Measurements from ENCODE around the gene GNB3. TPM values are rescaled to one million over a fixed set of nuclear protein-coding genes. Genes with fewer than 3 reads are reported as not detected.

GNB3 gene
- polyA plus RNA-seq, 1 of the 3 experiments (the other 2 are of a cell fraction) = 12.9 TPM

- no peak for TF ChIP-seq REST (IDR thresholded peaks at IDR 0.05; ENCODE audit: low read depth, low read length)
- no peak for TF ChIP-seq FOXJ3 (CRISPR knock-in tag; IDR thresholded peaks at IDR 0.05)
- no peak for TF ChIP-seq PBX3 (IDR thresholded peaks at IDR 0.05)
- TF ChIP-seq GATA2 (CRISPR knock-in tag; IDR thresholded peaks at IDR 0.05) = no peak
- TF ChIP-seq MXI1 (IDR thresholded peaks at IDR 0.05; ENCODE audit: low read depth, low read length) = no peak
- TF ChIP-seq TCF12 (IDR thresholded peaks at IDR 0.05) = no peak
- TF ChIP-seq CHD2 (IDR thresholded peaks at IDR 0.05; ENCODE audit: low read length, partially characterized antibody) = no peak
- no peak for TF ChIP-seq SMC3 (IDR thresholded peaks at IDR 0.05; ENCODE audit: low read depth, low read length)
These were observed 15.8 kb upstream of the GNB3 start (continued) for GRCh38 chr12:6824901-6825381.

- Histone ChIP-seq H3K9me3 (no peaks in the 10 kb centered on the region), H4K20me1 (ENCODE audit: insufficient read depth) (no peaks in the 10 kb centered on the region), H3K27me3 (ENCODE audit: insufficient read depth) (no peaks in the 10 kb centered on the region), H3F3A (replicated peaks; ENCODE audit: insufficient read depth) (peaks cover 8% of the 10 kb centered on the region), H3K4me2 (peak overlapping the region; percentile 58; the same call in 1 of the 2 replicates), H3K9ac (no peak overlapping the region), H3K79me2 (ENCODE audit: insufficient read depth) (peaks cover 25% of the 10 kb centered on the region), H3K27ac (ENCODE audit: low read depth in 2 of 2, low read length in 1 of 2) (peak overlapping the region in 1 of 2 experiments; percentile 35; a peak in 1 of 4 replicates), H3K36me3 (replicated peaks in 1 of 2; ENCODE audit: control insufficient read depth in 1 of 2, insufficient read depth in 2 of 2, low read length in 1 of 2) (peaks cover under 1 to 4% of the 10 kb centered on the region in 2 experiments), H3K4me1 (ENCODE audit: control insufficient read depth in 1 of 2, insufficient read depth in 2 of 2, low read depth in 1 of 2, low read length in 1 of 2) (peaks cover 23 to 60% of the 10 kb centered on the region in 2 experiments; a peak in 3 of 4 replicates), H3K9me2 (no peaks in the 10 kb centered on the region), H3K4me3 (ENCODE audit: low read depth in 2 of 2, low read length in 1 of 2) (peak overlapping the region in 1 of 2 experiments; percentile 50; a peak in 2 of 4 replicates), H2AFZ (ENCODE audit: low read depth) (no peak overlapping the region)
- POLR2A ChIA-PET = interaction anchor here (1.5 to 7.0 kb wide), 2 partner anchors 26 to 72 kb away, joined by 4 to 46 read pairs; partner anchors contain the start of genes CDCA3, MLF2 and USP5
- CTCF ChIA-PET = interaction anchor here (0.9 to 14.1 kb wide), 33 partner anchors 9 to 222 kb away, joined by 3 to 246 read pairs (median 8); partner anchors contain the start of genes CD4, CDCA3, GNB3 and LAG3
- DNase-seq = peak; percentile 92
- 15% methylated on average over 9 of the region's 19 CpGs for WGBS (ENCODE audit: low lambda C conversion rate)
- TF ChIP-seq NFIC (IDR thresholded peaks at IDR 0.05; ENCODE audit: borderline replicate concordance) (no peak), YY1 (IDR thresholded peaks at IDR 0.05; ENCODE audit: low read depth) (no peak), TEAD4 (IDR thresholded peaks at IDR 0.05; ENCODE audit: borderline replicate concordance, insufficient read depth) (no peak), TCF12 (IDR thresholded peaks at IDR 0.05) (no peak; the same call in 1 of the 2 replicates), FOXM1 (IDR thresholded peaks at IDR 0.05; ENCODE audit: low read depth) (no peak), IRF3 (IDR thresholded peaks at IDR 0.05; ENCODE audit: low read depth, low read length) (no peak), CHD2 (IDR thresholded peaks at IDR 0.05; ENCODE audit: low read length, partially characterized antibody) (peak; percentile 7), TAF1 (IDR thresholded peaks at IDR 0.05; ENCODE audit: borderline replicate concordance, low read depth, low read length) (0 out of 2 replicates have a peak, but pooled peaks have one; percentile 16), NRF1 (IDR thresholded peaks at IDR 0.05; ENCODE audit: low read depth, low read length) (no peak), RAD21 (IDR thresholded peaks at IDR 0.05; ENCODE audit: low read length) (peak; percentile 94), EP300 (IDR thresholded peaks at IDR 0.05; ENCODE audit: borderline replicate concordance in 1 of 2, low read depth in 1 of 2, low read length in 1 of 2) (no peak; a peak in 1 of 4 replicates), CTCF (IDR thresholded peaks at IDR 0.05) (peak; percentile 88)
These were observed 15.2 kb upstream of the GNB3 start for GRCh38 chr12:6825398-6826124.

Data from SK-N-SH (cell line).